ENCODE measurements around the gene LETMD1.
"Not testable (repeated sequence)": the region's sequence is repeated elsewhere in the genome, so short reads cannot be mapped to it uniquely, and the experiment has no call there.

The LETMD1 gene

DNA sequence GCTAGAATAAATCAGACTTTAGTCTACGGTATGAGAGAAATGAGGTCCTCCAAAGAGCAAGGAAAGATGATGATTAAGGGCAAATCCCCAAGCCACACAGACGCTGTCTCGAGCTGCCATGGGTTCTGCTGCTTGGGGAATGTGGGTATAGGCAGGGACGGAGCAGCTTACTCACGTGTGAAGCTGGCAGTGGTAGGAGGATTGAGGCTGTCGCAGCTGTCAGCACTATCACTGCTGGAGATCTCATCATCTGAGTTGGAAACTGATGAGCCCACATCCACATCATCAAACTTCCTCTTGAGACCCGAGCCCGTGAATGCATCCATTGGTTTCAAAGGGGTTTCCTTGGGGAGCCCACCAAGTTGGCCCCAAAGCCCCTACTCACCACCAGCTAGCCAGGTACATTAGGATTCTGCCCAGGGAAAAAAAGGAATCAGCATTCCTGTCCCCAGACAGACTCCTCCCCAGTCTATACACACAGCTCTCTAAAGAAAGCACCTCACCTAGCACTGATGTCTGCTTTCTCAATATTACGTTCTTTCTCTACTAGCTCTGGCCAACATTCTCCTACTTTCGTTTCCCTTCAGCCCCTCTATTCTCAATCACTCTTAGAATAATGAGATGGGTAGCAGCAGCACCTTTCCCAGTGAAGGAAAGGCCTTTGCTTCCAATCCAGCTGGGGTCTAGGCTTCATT is 28.3 kb downstream of the LETMD1 start:
- peak in 1 of 2 donors; percentile 31 for DNase-seq (ENCODE audit: extremely low read depth in 1 of 2, low read depth in 1 of 2)

DNA sequence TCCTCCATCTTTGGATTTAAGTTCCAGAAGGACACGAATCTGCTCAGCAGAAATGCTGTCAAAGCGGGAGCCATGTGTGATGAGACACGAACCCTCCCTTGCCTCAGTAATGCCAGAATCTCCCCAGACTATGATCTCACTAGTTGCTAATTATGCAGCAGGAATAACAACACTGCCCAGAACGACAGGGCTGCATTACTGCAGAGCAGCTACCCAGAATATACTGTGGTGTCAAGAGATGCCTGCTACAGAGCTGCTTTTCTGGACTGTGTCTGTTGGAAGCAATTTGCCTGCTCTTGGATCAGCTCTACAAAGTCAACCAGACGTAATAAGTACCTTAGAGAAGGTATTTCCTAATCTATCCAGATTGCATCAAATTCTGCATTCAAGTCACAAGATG is 29.8 kb downstream of the LETMD1 start:
- no peak for DNase-seq (ENCODE audit: extremely low read depth in 1 of 2, low read depth in 1 of 2)

DNA sequence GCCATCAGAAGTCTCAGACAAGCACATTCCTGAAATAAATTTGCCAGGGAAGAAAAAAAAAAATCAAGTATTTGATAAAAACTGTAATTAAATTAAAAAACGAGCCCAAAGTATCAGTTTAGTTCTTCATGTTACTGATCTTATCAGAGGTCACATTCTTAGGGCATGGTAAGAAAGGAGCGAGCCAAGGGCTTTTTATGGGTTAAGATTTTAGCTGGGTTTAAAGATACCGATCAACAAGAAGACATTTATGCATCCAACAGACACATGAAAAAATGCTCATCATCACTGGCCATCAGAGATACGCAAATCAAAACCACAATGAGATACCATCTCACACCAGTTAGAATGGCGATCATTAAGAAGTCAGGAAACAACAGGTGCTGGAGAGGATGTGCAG is 30.2 kb downstream of the LETMD1 start:
- DNase-seq (ENCODE audit: extremely low read depth in 1 of 2, low read depth in 1 of 2): not testable (repeated sequence)

GRCh38 chr12:51078866-51079265 is 30.7 kb downstream of the LETMD1 start:
- not testable (repeated sequence) for DNase-seq (ENCODE audit: extremely low read depth in 1 of 2, low read depth in 1 of 2)

DNA sequence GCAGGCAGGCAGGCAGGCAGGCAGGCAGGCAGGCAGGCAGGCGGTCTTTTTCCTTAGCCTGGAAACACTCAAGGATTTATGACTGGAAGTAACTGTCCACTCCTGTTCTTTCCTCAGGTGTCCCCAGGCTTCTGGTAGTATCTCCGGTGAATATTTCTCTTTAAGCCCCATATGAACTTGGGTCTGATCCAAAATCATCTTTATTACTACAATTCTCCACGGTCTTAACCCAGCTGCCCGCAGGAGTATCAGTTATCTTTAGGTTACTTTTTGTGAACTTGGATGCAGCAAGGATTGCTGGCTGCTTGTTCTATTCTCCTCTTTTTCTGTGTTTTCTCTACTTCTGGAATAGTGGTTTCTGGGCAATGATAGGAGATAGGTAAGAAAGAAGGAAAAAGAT is 32.0 kb downstream of the LETMD1 start:
- no peak for DNase-seq (ENCODE audit: extremely low read depth in 1 of 2, low read depth in 1 of 2)

- DNase-seq (ENCODE audit: extremely low read depth in 1 of 2, low read depth in 1 of 2): no peak
Observed at GRCh38 chr12:51081421-51081820, 33.3 kb downstream of the LETMD1 start.

- peak in 1 of 2 donors; percentile 8 for DNase-seq (ENCODE audit: extremely low read depth in 1 of 2, low read depth in 1 of 2)
Observed at GRCh38 chr12:51082561-51083125, 34.5 kb downstream of the LETMD1 start.

DNA sequence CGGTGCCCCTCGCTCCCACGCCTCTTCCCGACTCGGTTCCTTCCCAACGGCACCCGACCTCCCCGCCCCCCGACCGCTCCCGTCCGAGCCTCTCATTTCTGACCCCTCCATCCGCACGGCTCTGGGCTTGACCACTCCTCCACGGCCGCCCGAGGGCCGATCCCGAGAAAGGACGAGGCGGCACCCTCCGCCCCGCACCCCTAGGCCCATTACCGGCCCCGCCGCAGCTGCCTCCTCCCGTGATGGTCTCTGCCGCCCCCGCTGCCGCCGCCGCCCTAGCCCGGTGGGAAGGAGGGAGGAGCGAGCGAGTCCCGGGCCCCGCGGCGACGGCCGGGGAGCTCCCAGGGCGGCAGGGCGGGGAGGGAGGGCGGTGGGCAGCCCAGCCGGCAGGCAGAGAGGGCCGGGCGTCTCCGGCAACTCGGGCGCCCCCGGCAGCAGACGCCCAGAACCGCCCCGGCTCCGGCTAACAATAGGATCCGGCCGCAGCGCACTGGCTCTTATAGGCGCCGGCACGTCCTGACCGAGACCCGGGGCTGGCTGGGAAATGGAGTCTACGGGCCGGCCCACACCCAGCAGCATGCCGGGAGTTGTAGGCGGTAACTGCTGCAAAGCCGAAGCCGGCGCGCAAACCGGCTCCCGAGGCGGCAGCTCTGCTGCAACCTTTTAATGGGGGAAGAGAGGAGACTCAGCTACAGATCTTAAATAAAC is 35.2 kb downstream of the LETMD1 start, which contains the start of gene CSRNP2:
Gene CSRNP2 (minus strand): TSS at position 471 of the 708 bp plus-strand sequence. CDS start 7,035 bp downstream, outside the sequence.
- peak; percentile 89 to 93 for DNase-seq (ENCODE audit: extremely low read depth in 1 of 2, low read depth in 1 of 2)

DNA sequence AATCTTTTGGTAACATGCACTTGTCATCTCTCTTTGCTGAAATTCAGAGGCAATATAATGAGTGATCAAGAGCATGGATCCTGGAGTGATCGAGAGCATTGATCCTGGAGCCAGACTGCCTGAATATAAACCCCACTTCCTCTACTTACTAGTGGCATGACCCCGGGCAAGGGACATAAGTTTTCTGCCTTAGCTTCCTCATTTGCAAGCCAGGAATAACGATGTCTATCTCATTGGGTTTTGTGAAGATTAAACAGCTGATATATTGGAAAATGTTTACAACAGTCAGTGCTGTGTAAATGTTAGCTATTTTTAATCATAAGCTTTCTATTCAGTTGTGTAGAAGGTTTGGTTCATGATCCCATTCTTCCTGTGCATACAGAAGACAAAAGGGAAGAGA is 37.6 kb downstream of the LETMD1 start:
- DNase-seq (ENCODE audit: extremely low read depth in 1 of 2, low read depth in 1 of 2): no peak

- no peak for DNase-seq (ENCODE audit: extremely low read depth in 1 of 2, low read depth in 1 of 2)
Observed at GRCh38 chr12:51086933-51087332, 38.8 kb downstream of the LETMD1 start.

DNA sequence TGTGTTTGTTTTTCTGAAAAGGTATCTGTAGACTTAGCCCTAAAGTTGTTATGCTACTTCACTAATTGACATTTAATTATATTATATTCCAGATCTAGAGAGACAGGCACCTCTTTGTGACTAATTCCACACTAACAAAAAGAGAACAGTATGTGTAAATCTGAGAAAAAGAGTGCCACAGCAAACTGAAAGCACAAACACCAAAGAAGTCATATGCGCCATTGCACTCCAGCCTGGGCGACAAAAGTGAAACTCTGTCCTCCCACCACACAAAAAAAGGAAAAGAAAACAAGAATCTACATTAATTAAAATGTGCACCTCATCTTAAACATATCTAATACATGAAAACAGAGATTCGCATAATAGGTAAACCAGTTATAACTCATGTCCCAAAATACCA is 39.7 kb downstream of the LETMD1 start:
- peak in 1 of 2 donors; percentile 20 for DNase-seq (ENCODE audit: extremely low read depth in 1 of 2, low read depth in 1 of 2)

- DNase-seq (ENCODE audit: extremely low read depth in 1 of 2, low read depth in 1 of 2): no peak
Observed at GRCh38 chr12:51090705-51091229, 42.6 kb downstream of the LETMD1 start.

- DNase-seq (ENCODE audit: extremely low read depth in 1 of 2, low read depth in 1 of 2): no peak
Observed at GRCh38 chr12:51098611-51099010, 50.5 kb downstream of the LETMD1 start.

GRCh38 chr12:51103977-51104376 is 55.9 kb downstream of the LETMD1 start:
- no peak for DNase-seq (ENCODE audit: extremely low read depth in 1 of 2, low read depth in 1 of 2)

- no peak for DNase-seq (ENCODE audit: extremely low read depth in 1 of 2, low read depth in 1 of 2)
Observed at GRCh38 chr12:51108136-51108535, 60.0 kb downstream of the LETMD1 start.
